Activated CD8-positive, alpha-beta T cell treated with anti-CD3 and anti-CD28 coated beads for 36 hours (primary cell): ENCODE data around the gene OSBPL6. TPM values are rescaled to one million over a fixed set of nuclear protein-coding genes. Genes with fewer than 3 reads are reported as not detected.

Experiments used
- ATAC-seq: fragments of 200-7000 bp; cut with Tn5 transposase; one replicate; pipeline ENCODE4 v1.10.0; 2021; ENCODE audit warnings: mild to moderate bottlenecking, moderate library complexity
- CTCF ChIA-PET: fragments of 350-600 bp; sonication (Branson Sonifier 250); formaldehyde crosslinking; loops from one replicate; lab custom pipeline; 2021; ENCODE audit warnings: antibody characterized with exemption; lab: Charles Lee
- POLR2A ChIA-PET: fragments of 350-600 bp; sonication (Branson Sonifier 250); formaldehyde crosslinking; loops from one replicate; lab custom pipeline; 2021; ENCODE audit warnings: antibody characterized with exemption; lab: Charles Lee
- DNase-seq: peaks from one replicate; pipeline ENCODE4 v3.0.0-alpha.2; 2020
- H3K27ac Mint-ChIP-seq: one replicate; pipeline ENCODE4 v1.8.0; 2021; ENCODE audit warnings: mild to moderate bottlenecking, mixed read lengths
- H3K27me3 Mint-ChIP-seq: one replicate; pipeline ENCODE4 v1.8.0; 2021; ENCODE audit warnings: mixed read lengths
- H3K36me3 Mint-ChIP-seq: one replicate; pipeline ENCODE4 v1.8.0; 2021; ENCODE audit warnings: low read depth, mixed read lengths
- H3K4me1 Mint-ChIP-seq: one replicate; pipeline ENCODE4 v1.8.0; 2021; ENCODE audit warnings: low read depth, mixed read lengths
- H3K4me3 Mint-ChIP-seq: one replicate; pipeline ENCODE4 v1.8.0; 2021; ENCODE audit warnings: mild to moderate bottlenecking, moderate library complexity, mixed read lengths
- H3K9me3 Mint-ChIP-seq: one replicate; pipeline ENCODE4 v1.8.0; 2021; ENCODE audit warnings: mixed read lengths
- intact Hi-C: fragments of 100-400 bp; cut with micrococcal nuclease; formaldehyde crosslinking; loops from one replicate; pipeline ENCODE4 v1.10.0; 2022
- total RNA-seq, 2 experiments: library from RNA; stranded (reverse); gene quantifications; one replicate each; pipeline ENCODE4 v1.2.3, GENCODE V29; 2021
- TF ChIP-seq, protein P1 (sequence below): fragments of 200-600 bp; IDR thresholded peaks from one replicate; pipeline ENCODE4 v1.8.0; 2022; ENCODE audit warnings: antibody characterized with exemption, mild to moderate bottlenecking

Gene OSBPL6
- total RNA-seq, 2 experiments from 2014 or later: 2.5 to 4.0 TPM

DNA sequence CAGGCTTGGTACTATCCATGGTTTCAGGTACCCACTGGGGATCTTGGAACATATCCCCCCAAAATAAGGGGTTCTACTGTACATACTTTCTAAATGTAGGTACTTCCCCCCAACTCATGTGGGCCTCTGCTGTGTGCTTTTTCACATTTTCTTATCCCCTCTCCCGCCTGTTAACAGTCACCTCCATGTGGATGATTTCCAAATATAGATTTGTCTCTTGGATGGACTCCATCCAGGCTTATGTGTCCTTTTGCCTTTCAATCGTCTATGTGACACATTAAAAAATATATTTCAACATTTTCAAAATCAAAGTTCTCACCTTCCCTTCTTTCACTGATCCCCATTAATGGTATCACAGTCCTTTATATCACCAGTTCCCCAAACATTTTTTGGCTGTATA is 44.4 kb downstream of the OSBPL6 start:
- intact Hi-C loops: no loop called here
- no peak for ATAC-seq
- CTCF ChIA-PET: no interaction called here

DNA sequence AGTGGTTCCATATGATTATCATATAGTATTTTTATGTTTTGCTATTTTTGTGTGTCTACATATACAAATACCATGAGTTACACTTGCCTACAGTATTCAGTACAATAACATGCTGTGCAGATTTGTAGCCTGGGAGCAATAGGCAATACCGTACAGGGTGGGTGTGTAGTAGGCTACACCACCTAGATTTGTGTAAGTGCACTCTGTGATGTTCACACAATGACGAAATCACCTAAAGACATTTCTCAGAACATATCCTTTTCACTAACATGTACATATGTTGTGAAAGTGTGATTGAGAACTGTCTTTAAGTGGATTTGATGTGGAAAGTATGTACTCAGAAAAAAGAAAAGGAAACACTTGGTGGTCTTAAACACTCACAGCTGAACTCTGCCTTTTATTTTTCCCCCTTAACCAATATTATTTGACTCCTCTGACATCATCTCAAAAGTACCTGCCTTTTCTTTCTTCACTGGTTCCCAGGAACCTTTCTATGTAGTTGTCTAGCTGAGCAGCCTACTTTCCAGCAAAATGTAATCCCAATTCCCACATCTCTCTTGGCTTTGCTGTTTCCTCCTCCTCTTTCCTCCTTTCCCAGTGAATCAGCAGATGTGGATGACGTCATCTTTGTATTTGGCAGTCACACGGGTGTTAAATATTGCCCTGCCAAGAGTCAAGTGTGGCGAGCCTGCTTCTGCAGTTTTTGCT is 47.7 kb downstream of the OSBPL6 start:
- H3K4me1 Mint-ChIP-seq: no peaks in the 10 kb centered on the region
- DNase-seq (no peak), ATAC-seq (no peak)
- no peak overlapping the region for H3K4me3 Mint-ChIP-seq
- ChIA-PET POLR2A (no interaction called here), CTCF (no interaction called here)
- H3K27ac Mint-ChIP-seq: no peak overlapping the region
- no peaks in the 10 kb centered on the region for H3K9me3 Mint-ChIP-seq
- H3K27me3 Mint-ChIP-seq: peaks cover 12% of the 10 kb centered on the region
- TF ChIP-seq, protein P1, sequence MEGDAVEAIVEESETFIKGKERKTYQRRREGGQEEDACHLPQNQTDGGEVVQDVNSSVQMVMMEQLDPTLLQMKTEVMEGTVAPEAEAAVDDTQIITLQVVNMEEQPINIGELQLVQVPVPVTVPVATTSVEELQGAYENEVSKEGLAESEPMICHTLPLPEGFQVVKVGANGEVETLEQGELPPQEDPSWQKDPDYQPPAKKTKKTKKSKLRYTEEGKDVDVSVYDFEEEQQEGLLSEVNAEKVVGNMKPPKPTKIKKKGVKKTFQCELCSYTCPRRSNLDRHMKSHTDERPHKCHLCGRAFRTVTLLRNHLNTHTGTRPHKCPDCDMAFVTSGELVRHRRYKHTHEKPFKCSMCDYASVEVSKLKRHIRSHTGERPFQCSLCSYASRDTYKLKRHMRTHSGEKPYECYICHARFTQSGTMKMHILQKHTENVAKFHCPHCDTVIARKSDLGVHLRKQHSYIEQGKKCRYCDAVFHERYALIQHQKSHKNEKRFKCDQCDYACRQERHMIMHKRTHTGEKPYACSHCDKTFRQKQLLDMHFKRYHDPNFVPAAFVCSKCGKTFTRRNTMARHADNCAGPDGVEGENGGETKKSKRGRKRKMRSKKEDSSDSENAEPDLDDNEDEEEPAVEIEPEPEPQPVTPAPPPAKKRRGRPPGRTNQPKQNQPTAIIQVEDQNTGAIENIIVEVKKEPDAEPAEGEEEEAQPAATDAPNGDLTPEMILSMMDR: no peak
- H3K36me3 Mint-ChIP-seq: no peaks in the 10 kb centered on the region
- intact Hi-C loops: no loop called here

More for the DNA sequence above, 44.4 kb downstream of the OSBPL6 start:
- no peak for DNase-seq
- no peaks in the 10 kb centered on the region for H3K36me3 Mint-ChIP-seq
- peaks cover 12% of the 10 kb centered on the region for H3K27me3 Mint-ChIP-seq
- POLR2A ChIA-PET: no interaction called here
- H3K9me3 Mint-ChIP-seq: no peaks in the 10 kb centered on the region
- H3K4me1 Mint-ChIP-seq: no peaks in the 10 kb centered on the region
- H3K27ac Mint-ChIP-seq: no peak overlapping the region
- no peak overlapping the region for H3K4me3 Mint-ChIP-seq
- TF ChIP-seq, protein P1: no peak

DNA sequence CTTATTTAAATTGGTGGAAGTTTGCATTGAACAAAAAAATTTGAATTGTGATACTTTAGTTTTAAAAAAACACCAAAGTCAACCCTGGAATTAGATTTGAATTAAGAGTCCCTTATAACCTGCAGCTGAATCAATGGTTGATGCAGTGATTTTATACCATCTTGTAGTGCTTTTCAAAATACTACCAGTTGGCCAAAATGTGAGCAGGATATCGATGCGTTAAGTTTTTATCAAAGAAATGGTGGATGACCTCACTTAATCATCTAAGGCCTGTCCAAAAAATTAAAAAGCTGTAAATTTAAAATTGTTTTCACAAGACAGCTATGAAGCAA is 48.2 kb downstream of the OSBPL6 start:
- ATAC-seq (no peak), DNase-seq (no peak)
- H3K9me3 Mint-ChIP-seq: no peaks in the 10 kb centered on the region
- ChIA-PET CTCF (no interaction called here), POLR2A (no interaction called here)
- TF ChIP-seq, protein P1: no peak
- no peaks in the 10 kb centered on the region for H3K36me3 Mint-ChIP-seq
- no peak overlapping the region for H3K4me3 Mint-ChIP-seq
- intact Hi-C loops: no loop called here
- peaks cover 12% of the 10 kb centered on the region for H3K27me3 Mint-ChIP-seq
- no peaks in the 10 kb centered on the region for H3K4me1 Mint-ChIP-seq
- no peak overlapping the region for H3K27ac Mint-ChIP-seq

DNA sequence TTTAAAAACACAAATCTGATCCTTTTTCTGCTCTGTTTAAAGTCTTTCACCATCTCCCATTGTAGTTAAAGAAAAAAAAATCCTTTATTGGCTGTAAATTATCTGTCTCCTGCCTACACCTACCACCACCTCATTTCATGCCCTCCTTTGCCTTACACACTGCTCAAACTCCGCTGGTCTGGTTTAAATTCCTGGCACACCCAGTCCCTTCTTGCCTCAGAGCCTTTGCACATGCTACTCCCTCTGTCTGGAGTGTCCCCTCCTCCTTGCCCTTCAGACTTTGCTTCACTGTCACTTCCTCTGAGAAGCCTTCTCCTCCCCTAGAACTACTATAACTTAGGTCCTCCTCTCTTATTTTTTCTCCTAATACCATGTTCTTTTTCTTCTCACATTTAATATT is 49.6 kb downstream of the OSBPL6 start:
- TF ChIP-seq, protein P1: no peak
- peaks cover 14% of the 10 kb centered on the region for H3K27me3 Mint-ChIP-seq
- no peaks in the 10 kb centered on the region for H3K36me3 Mint-ChIP-seq
- intact Hi-C loops: no loop called here
- DNase-seq (no peak), ATAC-seq (no peak)
- H3K4me3 Mint-ChIP-seq: no peak overlapping the region
- no peaks in the 10 kb centered on the region for H3K9me3 Mint-ChIP-seq
- POLR2A ChIA-PET: no interaction called here
- CTCF ChIA-PET: no interaction called here
- no peaks in the 10 kb centered on the region for H3K4me1 Mint-ChIP-seq
- no peak overlapping the region for H3K27ac Mint-ChIP-seq

DNA sequence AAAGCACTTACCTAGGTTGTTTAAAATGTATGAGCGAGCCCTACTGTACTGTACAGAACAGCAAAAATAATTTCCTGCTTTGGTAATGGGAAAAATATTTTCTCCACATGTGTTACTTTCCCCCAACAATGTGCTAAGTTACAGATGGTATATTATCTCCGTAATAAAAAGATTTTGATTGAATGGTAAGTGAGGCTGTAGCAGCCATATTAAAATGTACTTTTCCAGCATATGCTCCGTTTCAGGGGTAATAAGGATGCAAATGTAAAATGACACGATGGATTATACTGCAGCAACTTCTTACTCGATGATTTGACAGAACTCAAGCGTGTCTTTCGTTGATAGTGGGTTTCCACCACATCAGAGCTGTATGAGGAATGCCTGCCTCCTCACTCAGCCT is 50.5 kb downstream of the OSBPL6 start:
- ChIA-PET POLR2A (interaction anchor here (0.6 kb wide), 1 partner anchor 50 kb away, joined by 3 read pairs; no protein-coding TSS in a partner anchor), CTCF (no interaction called here)
- H3K4me3 Mint-ChIP-seq: no peak overlapping the region
- intact Hi-C loops: no loop called here
- H3K27me3 Mint-ChIP-seq: peaks cover 14% of the 10 kb centered on the region
- H3K9me3 Mint-ChIP-seq: no peaks in the 10 kb centered on the region
- ATAC-seq (no peak), DNase-seq (no peak)
- H3K27ac Mint-ChIP-seq: no peak overlapping the region
- no peaks in the 10 kb centered on the region for H3K4me1 Mint-ChIP-seq
- TF ChIP-seq, protein P1: no peak
- H3K36me3 Mint-ChIP-seq: no peaks in the 10 kb centered on the region
